ENCODE data around the gene DEFB132. TPM values are rescaled to one million over a fixed set of nuclear protein-coding genes. Genes with fewer than 3 reads are reported as not detected.

Gene DEFB132
- total and polyA plus RNA-seq, 2 of the 13 experiments (the other 11 are each of a cell fraction or from before 2014, with no cell fraction given): not detected

DNA sequence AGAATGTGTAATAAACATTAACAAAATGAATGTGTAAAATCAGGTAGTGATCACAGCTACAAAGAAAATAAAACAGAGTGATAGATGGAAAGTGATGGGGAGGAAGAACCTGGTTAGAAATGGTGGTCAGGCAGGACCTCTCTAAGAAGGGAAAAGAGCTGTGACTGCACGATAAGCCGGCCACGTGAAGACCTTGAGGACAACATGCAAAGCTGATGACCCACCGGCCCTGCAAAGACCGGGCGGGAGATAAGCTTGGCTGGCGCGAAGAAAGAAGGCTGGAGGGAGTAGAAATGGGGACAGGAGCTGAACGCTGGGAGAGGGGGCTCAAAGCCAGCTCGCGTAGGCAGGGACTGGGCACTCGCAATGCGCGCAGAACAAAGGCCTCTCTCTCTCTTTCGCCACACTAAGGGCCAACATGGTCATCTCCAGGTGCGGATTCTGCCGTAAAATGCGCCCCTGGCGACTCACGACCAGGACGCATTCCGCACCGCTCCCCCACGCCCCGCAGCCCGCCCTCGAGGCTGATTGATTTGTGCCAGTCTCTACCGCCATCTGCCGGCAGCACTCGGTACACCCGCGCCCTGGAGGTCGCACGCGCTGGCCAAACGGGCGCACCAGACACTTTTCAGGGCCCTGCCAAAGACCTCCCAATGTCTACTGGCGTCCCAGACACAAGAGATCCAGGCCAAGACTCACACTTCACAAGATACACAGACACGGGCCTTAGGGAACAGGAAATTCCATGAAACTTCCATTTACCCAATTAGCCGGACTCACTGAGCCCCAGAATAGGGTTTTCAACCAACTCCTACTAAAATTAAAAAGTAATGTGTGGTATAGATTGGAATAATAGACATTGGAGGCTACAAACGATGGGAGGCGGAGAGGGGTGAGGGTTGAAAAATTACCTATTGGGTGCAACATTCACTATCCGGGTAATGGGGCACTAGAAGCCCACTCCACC is 9.4 kb downstream of the DEFB132 start (continued):
- TF ChIP-seq NR1H2 (CRISPR knock-in tag; IDR thresholded peaks at IDR 0.05; ENCODE audit: borderline replicate concordance, low read depth) (peak; percentile 94; the same call in 1 of the 2 replicates), POLR2G (IDR thresholded peaks at IDR 0.05; ENCODE audit: low read depth, low read length) (peak; percentile 83), ZNF253 (CRISPR knock-in tag; IDR thresholded peaks at IDR 0.05; ENCODE audit: borderline replicate concordance) (peak; percentile 95; the same call in 1 of the 2 replicates), SIN3A (IDR thresholded peaks at IDR 0.05; ENCODE audit: borderline replicate concordance, low read depth, low read length) (peak; percentile 64; the same call in 1 of the 2 replicates), DPF2 (CRISPR knock-in tag; IDR thresholded peaks at IDR 0.05; ENCODE audit: borderline replicate concordance, low read depth) (peak; percentile 70), ZNF160 (CRISPR knock-in tag; IDR thresholded peaks at IDR 0.05) (peak; percentile 79; the same call in 1 of the 2 replicates), EHMT2 (IDR thresholded peaks at IDR 0.05; ENCODE audit: borderline replicate concordance, low read depth, low read length) (peak; percentile 93; the same call in 1 of the 2 replicates), NCOR1 (IDR thresholded peaks at IDR 0.05; ENCODE audit: borderline replicate concordance, low read length) (0 out of 2 replicates have a peak, but pooled peaks have one; percentile 33), YEATS4 (CRISPR knock-in tag; IDR thresholded peaks at IDR 0.05; ENCODE audit: borderline replicate concordance) (peak; percentile 81), ZNF761 (CRISPR knock-in tag; conservative IDR thresholded peaks at IDR 0.05) (peak; percentile 98), HOXA5 (CRISPR knock-in tag; IDR thresholded peaks at IDR 0.05) (peak; percentile 53; the same call in 1 of the 2 replicates), SMAD3 (CRISPR knock-in tag; IDR thresholded peaks at IDR 0.05) (peak; percentile 73), ZNF567 (CRISPR knock-in tag; IDR thresholded peaks at IDR 0.05; ENCODE audit: borderline replicate concordance) (0 out of 2 replicates have a peak, but pooled peaks have one; percentile 81), RFX5 (IDR thresholded peaks at IDR 0.05; ENCODE audit: low read depth, low read length) (no peak), ZNF329 (CRISPR knock-in tag; IDR thresholded peaks at IDR 0.05; ENCODE audit: low read depth) (peak; percentile 82; the same call in 1 of the 2 replicates)
- TF ChIP-seq, protein P1, sequence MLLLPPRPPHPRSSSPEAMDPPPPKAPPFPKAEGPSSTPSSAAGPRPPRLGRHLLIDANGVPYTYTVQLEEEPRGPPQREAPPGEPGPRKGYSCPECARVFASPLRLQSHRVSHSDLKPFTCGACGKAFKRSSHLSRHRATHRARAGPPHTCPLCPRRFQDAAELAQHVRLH (CRISPR knock-in tag; IDR thresholded peaks at IDR 0.05; ENCODE audit: borderline replicate concordance, low read depth): peak; percentile 92
- TF ChIP-seq, protein P2, sequence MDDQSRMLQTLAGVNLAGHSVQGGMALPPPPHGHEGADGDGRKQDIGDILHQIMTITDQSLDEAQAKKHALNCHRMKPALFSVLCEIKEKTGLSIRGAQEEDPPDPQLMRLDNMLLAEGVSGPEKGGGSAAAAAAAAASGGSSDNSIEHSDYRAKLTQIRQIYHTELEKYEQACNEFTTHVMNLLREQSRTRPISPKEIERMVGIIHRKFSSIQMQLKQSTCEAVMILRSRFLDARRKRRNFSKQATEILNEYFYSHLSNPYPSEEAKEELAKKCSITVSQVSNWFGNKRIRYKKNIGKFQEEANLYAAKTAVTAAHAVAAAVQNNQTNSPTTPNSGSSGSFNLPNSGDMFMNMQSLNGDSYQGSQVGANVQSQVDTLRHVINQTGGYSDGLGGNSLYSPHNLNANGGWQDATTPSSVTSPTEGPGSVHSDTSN (CRISPR knock-in tag; IDR thresholded peaks at IDR 0.05; ENCODE audit: borderline replicate concordance): peak; percentile 57; the same call in 1 of the 2 replicates
- TF ChIP-seq, protein P3, sequence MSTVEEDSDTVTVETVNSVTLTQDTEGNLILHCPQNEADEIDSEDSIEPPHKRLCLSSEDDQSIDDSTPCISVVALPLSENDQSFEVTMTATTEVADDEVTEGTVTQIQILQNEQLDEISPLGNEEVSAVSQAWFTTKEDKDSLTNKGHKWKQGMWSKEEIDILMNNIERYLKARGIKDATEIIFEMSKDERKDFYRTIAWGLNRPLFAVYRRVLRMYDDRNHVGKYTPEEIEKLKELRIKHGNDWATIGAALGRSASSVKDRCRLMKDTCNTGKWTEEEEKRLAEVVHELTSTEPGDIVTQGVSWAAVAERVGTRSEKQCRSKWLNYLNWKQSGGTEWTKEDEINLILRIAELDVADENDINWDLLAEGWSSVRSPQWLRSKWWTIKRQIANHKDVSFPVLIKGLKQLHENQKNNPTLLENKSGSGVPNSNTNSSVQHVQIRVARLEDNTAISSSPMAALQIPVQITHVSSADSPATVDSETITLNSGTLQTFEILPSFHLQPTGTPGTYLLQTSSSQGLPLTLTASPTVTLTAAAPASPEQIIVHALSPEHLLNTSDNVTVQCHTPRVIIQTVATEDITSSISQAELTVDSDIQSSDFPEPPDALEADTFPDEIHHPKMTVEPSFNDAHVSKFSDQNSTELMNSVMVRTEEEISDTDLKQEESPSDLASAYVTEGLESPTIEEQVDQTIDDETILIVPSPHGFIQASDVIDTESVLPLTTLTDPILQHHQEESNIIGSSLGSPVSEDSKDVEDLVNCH (CRISPR knock-in tag; IDR thresholded peaks at IDR 0.05): peak; percentile 83
- TF ChIP-seq, protein P4, sequence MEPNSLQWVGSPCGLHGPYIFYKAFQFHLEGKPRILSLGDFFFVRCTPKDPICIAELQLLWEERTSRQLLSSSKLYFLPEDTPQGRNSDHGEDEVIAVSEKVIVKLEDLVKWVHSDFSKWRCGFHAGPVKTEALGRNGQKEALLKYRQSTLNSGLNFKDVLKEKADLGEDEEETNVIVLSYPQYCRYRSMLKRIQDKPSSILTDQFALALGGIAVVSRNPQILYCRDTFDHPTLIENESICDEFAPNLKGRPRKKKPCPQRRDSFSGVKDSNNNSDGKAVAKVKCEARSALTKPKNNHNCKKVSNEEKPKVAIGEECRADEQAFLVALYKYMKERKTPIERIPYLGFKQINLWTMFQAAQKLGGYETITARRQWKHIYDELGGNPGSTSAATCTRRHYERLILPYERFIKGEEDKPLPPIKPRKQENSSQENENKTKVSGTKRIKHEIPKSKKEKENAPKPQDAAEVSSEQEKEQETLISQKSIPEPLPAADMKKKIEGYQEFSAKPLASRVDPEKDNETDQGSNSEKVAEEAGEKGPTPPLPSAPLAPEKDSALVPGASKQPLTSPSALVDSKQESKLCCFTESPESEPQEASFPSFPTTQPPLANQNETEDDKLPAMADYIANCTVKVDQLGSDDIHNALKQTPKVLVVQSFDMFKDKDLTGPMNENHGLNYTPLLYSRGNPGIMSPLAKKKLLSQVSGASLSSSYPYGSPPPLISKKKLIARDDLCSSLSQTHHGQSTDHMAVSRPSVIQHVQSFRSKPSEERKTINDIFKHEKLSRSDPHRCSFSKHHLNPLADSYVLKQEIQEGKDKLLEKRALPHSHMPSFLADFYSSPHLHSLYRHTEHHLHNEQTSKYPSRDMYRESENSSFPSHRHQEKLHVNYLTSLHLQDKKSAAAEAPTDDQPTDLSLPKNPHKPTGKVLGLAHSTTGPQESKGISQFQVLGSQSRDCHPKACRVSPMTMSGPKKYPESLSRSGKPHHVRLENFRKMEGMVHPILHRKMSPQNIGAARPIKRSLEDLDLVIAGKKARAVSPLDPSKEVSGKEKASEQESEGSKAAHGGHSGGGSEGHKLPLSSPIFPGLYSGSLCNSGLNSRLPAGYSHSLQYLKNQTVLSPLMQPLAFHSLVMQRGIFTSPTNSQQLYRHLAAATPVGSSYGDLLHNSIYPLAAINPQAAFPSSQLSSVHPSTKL (CRISPR knock-in tag; IDR thresholded peaks at IDR 0.05): peak; percentile 90

All from HepG2 (cell line).